Lung (tissue), 16 donors: Measurements from ENCODE around the gene TTC9B. TPM values are rescaled to one million over a fixed set of nuclear protein-coding genes. Genes with fewer than 3 reads are reported as not detected.

Experiments used
- ATAC-seq: fragments of 200-7000 bp; cut with Tn5 transposase; one replicate; pipeline ENCODE4 v1.9.1; 2020; ENCODE audit warnings: moderate number of reproducible peaks; ENCODE audit not compliant: insufficient read depth, low FRiP score
- DNase-seq, 3 donors: peaks; one replicate each; pipeline ENCODE4 v3.0.0-alpha.2; 2013 to 2017
- H3K27ac ChIP-seq, 2 donors: one replicate each; pipeline ENCODE4 v1.5.1; 2013; ENCODE audit warnings: mild to moderate bottlenecking in 2 of 2, moderate library complexity in 2 of 2, control low read depth in 1 of 2, inconsistent platforms in 1 of 2, low read depth in 1 of 2, low read length in 1 of 2
- H3K27me3 ChIP-seq, 3 donors: one replicate each; pipeline ENCODE4 v1.5.1; 2013; ENCODE audit warnings: low read length in 2 of 3; ENCODE audit not compliant: control insufficient read depth in 3 of 3, insufficient read depth in 3 of 3
- H3K36me3 ChIP-seq, 4 donors: one replicate each; pipeline ENCODE4 v1.5.1; 2013; ENCODE audit warnings: low read length in 4 of 4, mild to moderate bottlenecking in 1 of 4, moderate library complexity in 1 of 4; ENCODE audit not compliant: control insufficient read depth in 4 of 4, insufficient read depth in 4 of 4
- H3K4me1 ChIP-seq, 5 donors: one replicate each; pipeline ENCODE4 v1.5.1; 2013; ENCODE audit warnings: low read length in 5 of 5, mild to moderate bottlenecking in 2 of 5, moderate library complexity in 1 of 5; ENCODE audit not compliant: control insufficient read depth in 5 of 5, insufficient read depth in 5 of 5
- H3K4me3 ChIP-seq: one replicate; pipeline ENCODE4 v1.5.1; 2013; ENCODE audit warnings: mild to moderate bottlenecking, control low read depth, moderate library complexity
- H3K9ac ChIP-seq, 2 donors: one replicate each; pipeline ENCODE4 v1.5.1; 2013; ENCODE audit warnings: low read length in 2 of 2, control low read depth in 1 of 2; ENCODE audit not compliant: insufficient read depth in 1 of 2
- H3K9me3 ChIP-seq, 4 donors: one replicate each; pipeline ENCODE4 v1.5.1; 2013; ENCODE audit warnings: low read length in 3 of 4, mild to moderate bottlenecking in 1 of 4, moderate library complexity in 1 of 4; ENCODE audit not compliant: control insufficient read depth in 4 of 4, insufficient read depth in 3 of 4
- CTCF ChIP-seq: IDR thresholded peaks from 2 replicates; pipeline ENCODE4 v1.5.1; 2012; ENCODE audit warnings: mild to moderate bottlenecking; ENCODE audit errors: control extremely low read depth, extremely low read depth
- WGBS, 2 donors: extraction: QIAGEN DNeasy Blood & Tissue Kit; methylation state at CpG; one replicate each; pipeline ENCODE4 v1.1.7; 2013; 5-methylcytosine and 5-hydroxymethylcytosine counted together
- long read RNA-seq, 5 donors: transcript quantifications; one replicate each; lab custom pipeline, GENCODE V29; 2026
- polyA plus RNA-seq, 2 donors: library from polyadenylated mRNA; stranded (reverse); fragments of 200-250 nt; gene quantifications; one replicate each; pipeline ENCODE4 v1.2.1, GENCODE V29; 2013
- total RNA-seq, 2 donors: library from RNA; depleted of rRNA in 1 of 2; stranded (reverse); fragments of >200 nt in 1 of 2; gene quantifications; one replicate each; pipeline ENCODE4 v1.2.1, GENCODE V29; 2014 to 2021
- donor health status: control.
- donor health status: control.
- donor health status: Bipolar disorder and iron deficiency.
- donor health status: healthy.
- donor health status: DM: yes; HTN: yes; CAD: no.

Gene TTC9B
- total RNA-seq (not detected), polyA plus RNA-seq (not detected)
- long read RNA-seq, donor 1, partial matches to known transcripts = 0 of 1 reads
- long read RNA-seq, donor 1, other reads (novel, unspliced or antisense) = 0 of 1 reads
- long read RNA-seq, donor 2 = 0 reads
- long read RNA-seq, donor 3 = 0 reads
- long read RNA-seq, donor 4 = 0 reads
- long read RNA-seq, donor 5, partial matches to known transcripts = 0 of 1 reads
- long read RNA-seq, donor 5, other reads (novel, unspliced or antisense) = 0 of 1 reads

DNA sequence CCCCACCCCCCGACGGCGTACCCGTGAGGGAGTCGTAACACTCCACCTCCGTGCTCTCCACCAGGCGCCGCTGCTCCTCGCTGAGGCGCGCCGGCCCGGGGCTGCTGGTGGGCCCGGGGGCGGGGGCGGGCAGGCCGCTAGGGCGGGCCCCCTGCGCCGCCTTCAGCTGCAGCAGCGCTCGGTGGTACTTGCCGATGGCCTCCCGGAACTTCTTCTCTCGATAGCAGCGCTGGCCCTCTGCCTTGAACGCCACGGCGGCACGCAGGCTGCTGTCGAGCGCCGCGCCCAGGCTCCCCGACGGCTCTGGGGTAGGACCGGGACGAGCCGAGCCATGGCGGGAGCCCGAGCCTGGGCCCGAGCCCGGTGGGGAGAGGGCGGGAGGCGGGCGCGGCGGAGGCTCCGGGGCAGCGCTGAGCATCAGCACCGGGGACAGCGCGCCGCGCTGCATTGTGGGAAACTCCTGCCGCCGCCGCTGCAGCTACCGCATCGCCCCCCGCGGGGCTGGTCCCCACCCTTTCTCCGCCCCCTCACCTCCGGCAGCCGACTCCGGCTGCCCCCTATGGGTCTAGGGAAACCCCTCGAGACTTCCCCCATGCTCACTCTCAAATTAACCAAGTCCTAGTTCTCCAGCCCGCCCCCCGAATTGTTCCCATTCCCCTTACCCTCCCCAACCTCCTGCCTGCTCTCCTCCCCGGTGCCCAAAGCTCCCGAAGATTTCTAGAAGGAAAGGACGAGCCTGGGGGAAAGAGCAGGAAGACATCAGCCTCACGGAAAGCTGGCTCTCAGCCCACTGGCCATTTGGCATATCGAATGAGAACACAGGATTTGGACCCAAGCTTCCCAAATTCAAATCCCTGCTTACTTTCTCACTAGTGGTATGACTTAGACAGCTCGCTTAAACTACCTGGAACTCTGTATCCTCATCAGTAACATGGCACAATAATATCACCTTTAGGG is at the start of gene TTC9B:
Gene TTC9B (minus strand): TSS at position 451 of the 957 bp plus-strand sequence. CDS start 3 bp downstream, at position 448.
- Histone ChIP-seq H3K4me3 (no peak within 1 kb of the TSS), H3K36me3 (no peaks in the 10 kb centered on the region), H3K27ac (no peak within 1 kb of the TSS), H3K9me3 (no peaks in the 10 kb centered on the region), H3K27me3 (peaks cover 6 to 38% (median 29%) of the 10 kb centered on the region in 3 donors), H3K9ac (no peak within 1 kb of the TSS), H3K4me1 (peaks cover 0 to 12% (median 0%) of the 10 kb centered on the region in 5 donors)
- DNase-seq (peak; percentile 34 to 48 (median 41)), ATAC-seq (no peak)
- no peak for TF ChIP-seq CTCF
- 4 to 5% methylated on average over 56 to 75 of the region's 75 CpGs for WGBS, 2 donors

DNA sequence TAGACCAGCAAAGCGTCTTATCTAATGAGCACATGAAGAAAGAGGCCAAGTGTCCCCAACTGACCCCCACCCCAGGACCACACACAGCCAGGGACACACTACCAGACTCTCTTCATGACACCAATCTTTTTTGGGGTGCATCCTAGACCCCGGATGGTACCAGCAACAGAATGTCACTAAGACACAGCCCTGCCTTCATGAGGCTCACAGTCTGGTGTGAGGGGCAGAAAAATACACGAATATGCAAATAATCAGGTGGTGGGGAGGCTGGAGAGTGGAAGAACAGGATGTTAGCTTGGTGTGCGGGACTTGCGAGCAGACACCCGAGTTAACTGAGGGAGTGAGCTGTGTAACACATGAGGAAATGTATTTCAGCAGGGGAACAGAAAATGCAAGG is 49.4 kb upstream of the TTC9B start:
- no peak overlapping the region for H3K4me3 ChIP-seq

DNA sequence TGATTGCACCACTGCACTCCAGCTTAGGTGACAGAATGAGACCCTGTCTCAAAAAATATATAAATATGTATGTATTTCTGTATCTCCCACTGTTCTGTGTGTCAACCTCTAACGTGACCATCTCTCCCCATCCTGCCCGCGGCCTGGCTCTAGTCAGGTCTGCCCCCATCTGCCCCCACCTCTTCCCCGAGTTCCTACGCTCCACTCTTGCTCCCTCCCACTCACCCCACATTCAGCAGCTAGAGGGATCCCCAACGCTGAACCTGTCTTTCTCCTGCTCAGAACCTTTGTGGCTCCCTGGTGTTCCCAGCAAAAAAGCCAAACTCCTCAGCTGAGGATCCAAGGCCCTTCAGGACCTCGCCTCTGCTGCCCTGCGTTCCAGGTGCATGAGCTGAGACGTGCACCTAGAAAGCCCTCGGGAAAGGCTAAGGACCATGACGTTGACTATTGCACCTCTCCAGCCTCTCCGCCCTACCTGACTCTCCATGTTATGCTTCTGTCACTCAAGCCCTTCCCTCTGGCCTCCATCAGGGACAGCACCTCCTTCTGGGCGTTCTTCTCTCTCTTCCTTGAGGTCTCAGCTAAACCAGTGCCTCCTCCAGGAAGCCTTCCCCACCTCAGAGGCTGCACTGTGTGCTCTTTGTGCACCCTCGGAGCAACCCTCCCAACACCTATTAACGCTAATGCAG is 48.9 kb upstream of the TTC9B start:
- H3K27ac ChIP-seq = no peak overlapping the region
- no peak overlapping the region for H3K4me3 ChIP-seq
- no peak overlapping the region for H3K9ac ChIP-seq
- no peaks in the 10 kb centered on the region for H3K9me3 ChIP-seq
- TF ChIP-seq CTCF = no peak
- H3K36me3 ChIP-seq = peaks cover 0 to 27% (median 11%) of the 10 kb centered on the region in 4 donors
- WGBS, 2 donors = 82 to 92% methylated on average over 15 of the region's 15 CpGs
- ATAC-seq (no peak), DNase-seq (no peak)
- H3K27me3 ChIP-seq = no peaks in the 10 kb centered on the region
- peaks cover 0 to 14% (median 6%) of the 10 kb centered on the region in 5 donors for H3K4me1 ChIP-seq

More for the DNA sequence above, 49.4 kb upstream of the TTC9B start:
- Histone ChIP-seq H3K9me3 (no peaks in the 10 kb centered on the region), H3K9ac (no peak overlapping the region), H3K4me1 (peaks cover 0 to 16% (median 6%) of the 10 kb centered on the region in 5 donors), H3K27ac (no peak overlapping the region), H3K36me3 (peaks cover 0 to 27% (median 10%) of the 10 kb centered on the region in 4 donors), H3K27me3 (no peaks in the 10 kb centered on the region)
- DNase-seq = no peak
- no peak for ATAC-seq
- 82 to 87% methylated on average over 6 of the region's 6 CpGs for WGBS, 2 donors
- no peak for TF ChIP-seq CTCF
